ENCODE data around the gene DOCK8.

Gene DOCK8

DNA sequence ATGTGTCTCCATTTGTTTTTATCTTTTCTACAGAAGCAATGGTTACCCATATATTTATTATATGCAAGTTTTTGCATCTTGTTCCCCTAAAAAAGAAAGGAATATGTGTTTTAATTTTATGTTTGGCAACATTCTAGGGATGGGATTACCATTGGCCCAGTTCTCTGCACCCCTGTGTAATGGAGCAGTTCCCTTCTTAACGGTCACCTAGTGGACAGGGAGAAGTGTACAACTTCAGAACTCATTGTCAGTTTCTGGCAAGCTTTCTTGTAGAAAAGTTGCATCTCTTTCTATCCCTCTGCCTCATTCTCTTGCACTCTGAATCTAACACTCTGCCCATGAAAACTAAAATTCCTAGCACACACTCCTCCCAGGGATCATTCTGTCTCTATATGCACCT lies 78.2 kb downstream of the DOCK8 start:
- intact Hi-C loops (cut with micrococcal nuclease), result no loop called here
- Mint-ChIP-seq H3K4me3 (no peak overlapping the region), H3K4me1 (ENCODE audit: low read depth) (peaks cover 27% of the 10 kb centered on the region), H3K27ac (no peak overlapping the region), H3K36me3 (ENCODE audit: low read depth) (peaks cover 72% of the 10 kb centered on the region), H3K9me3 (no peaks in the 10 kb centered on the region), H3K27me3 (no peaks in the 10 kb centered on the region)

DNA sequence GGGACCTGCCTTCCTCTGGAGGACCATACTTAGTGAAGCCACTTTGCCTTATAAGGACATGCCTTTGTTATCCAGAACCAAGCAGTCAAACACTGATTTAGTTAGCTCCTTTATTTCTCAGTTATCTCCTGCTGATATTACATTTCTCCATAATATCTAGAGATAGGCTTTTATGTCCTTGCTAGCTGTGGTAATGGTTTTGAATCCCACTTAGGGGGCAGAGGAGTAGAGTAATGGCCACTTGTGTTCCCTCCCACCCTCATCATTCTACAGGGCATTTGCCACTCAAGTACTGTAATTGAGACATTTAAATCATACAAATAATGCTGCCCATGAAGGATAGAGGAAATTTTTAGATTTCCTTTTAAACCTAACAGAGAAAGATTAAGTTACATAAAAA lies 80.9 kb downstream of the DOCK8 start:
- Mint-ChIP-seq H3K9me3 (no peaks in the 10 kb centered on the region), H3K27ac (peak overlapping the region; percentile 83), H3K27me3 (no peaks in the 10 kb centered on the region), H3K4me1 (ENCODE audit: low read depth) (peaks cover 34% of the 10 kb centered on the region), H3K4me3 (no peak overlapping the region), H3K36me3 (ENCODE audit: low read depth) (peaks cover 63% of the 10 kb centered on the region)
- intact Hi-C loops (cut with micrococcal nuclease), result loop anchor here (2.0 kb wide), 1 partner anchor 15 kb away; no protein-coding TSS in a partner anchor

- no peaks in the 10 kb centered on the region for H3K27me3 Mint-ChIP-seq
- H3K4me1 Mint-ChIP-seq (ENCODE audit: low read depth), result peaks cover 34% of the 10 kb centered on the region
- intact Hi-C loops (cut with micrococcal nuclease), result loop anchor here (2.0 kb wide), 1 partner anchor 82 kb away; the partner anchor contains the start of gene DOCK8
- peaks cover 65% of the 10 kb centered on the region for H3K36me3 Mint-ChIP-seq (ENCODE audit: low read depth)
- no peaks in the 10 kb centered on the region for H3K9me3 Mint-ChIP-seq
- peak overlapping the region; percentile 55 for H3K4me3 Mint-ChIP-seq
- H3K27ac Mint-ChIP-seq, result peak overlapping the region; percentile 83
These were observed 81.7 kb downstream of the DOCK8 start for GRCh38 chr9:296411-296810.

DNA sequence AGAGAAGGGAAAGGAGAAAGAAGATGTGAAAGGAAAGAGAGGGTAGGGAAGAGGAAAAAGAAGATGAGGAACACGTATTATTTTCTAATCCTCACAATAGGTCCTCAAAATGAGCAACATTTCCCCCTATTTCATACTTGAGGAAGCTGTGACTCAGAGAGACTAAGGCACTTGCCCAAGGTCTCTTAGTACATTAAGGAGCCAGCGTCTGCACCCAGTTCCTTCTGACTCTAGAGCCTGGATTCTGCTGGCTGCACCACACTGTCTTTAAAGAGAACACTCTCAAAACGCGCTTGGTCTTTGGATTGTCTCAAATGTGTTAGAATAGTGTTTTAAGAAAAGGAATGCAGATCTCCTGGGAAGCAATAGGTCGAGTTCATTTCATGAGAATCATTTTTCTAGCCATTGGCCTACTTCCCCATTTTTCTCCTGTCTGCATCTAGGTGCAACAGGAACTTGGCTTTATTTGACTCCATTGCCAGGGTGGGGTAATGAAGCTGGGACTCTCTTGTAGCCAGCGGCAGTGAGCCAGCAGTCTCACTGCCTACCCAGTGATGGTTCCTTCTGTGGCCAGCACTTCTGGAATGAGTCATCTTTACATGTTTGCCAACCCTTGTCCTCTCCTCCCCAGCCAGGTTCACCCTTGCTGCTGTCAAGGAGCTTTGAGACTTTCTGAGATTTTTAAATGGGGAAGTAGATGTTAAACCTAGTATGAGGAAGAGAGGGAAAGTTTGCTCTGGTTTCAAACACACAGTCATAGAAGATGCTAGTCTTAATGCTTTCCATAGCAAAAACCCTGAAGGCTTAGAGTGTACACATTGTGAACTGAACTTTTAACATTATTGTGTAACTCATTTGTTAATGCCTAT lies 82.7 kb downstream of the DOCK8 start:
- Mint-ChIP-seq H3K4me3 (peak overlapping the region; percentile 55), H3K9me3 (no peaks in the 10 kb centered on the region), H3K27ac (peak overlapping the region; percentile 83), H3K27me3 (no peaks in the 10 kb centered on the region), H3K36me3 (ENCODE audit: low read depth) (peaks cover 70% of the 10 kb centered on the region), H3K4me1 (ENCODE audit: low read depth) (peaks cover 34% of the 10 kb centered on the region)
- intact Hi-C loops (cut with micrococcal nuclease), result loop anchor here (2.0 kb wide), 1 partner anchor 83 kb away; the partner anchor contains the start of gene DOCK8

DNA sequence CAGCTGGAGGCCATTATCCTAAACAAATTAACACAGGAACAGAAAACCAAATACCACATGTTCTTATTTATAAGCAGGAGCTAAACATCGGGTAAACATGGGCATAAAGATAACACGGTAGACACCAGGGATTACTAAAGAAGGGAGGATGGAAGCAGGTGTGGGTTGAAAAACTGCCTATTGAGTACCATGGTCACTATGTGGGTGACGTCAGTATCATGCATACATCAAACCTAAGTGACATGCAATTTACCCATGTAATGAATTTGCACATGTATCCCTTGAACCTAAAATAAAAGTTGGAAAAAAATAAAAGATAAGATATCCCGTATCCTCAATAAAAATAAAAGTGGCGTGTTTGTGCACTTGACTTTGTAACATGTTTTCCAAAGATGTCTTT lies 88.8 kb downstream of the DOCK8 start:
- no peaks in the 10 kb centered on the region for H3K27me3 Mint-ChIP-seq
- H3K36me3 Mint-ChIP-seq (ENCODE audit: low read depth), result peaks cover 91% of the 10 kb centered on the region
- no peaks in the 10 kb centered on the region for H3K9me3 Mint-ChIP-seq
- no peak overlapping the region for H3K4me3 Mint-ChIP-seq
- no peak overlapping the region for H3K27ac Mint-ChIP-seq
- peaks cover 1% of the 10 kb centered on the region for H3K4me1 Mint-ChIP-seq (ENCODE audit: low read depth)
- intact Hi-C loops (cut with micrococcal nuclease), result no loop called here

GRCh38 chr9:304106-304505 lies 89.4 kb downstream of the DOCK8 start:
- H3K4me3 Mint-ChIP-seq, result no peak overlapping the region
- intact Hi-C loops (cut with micrococcal nuclease), result no loop called here
- H3K36me3 Mint-ChIP-seq (ENCODE audit: low read depth), result peaks cover 94% of the 10 kb centered on the region
- H3K27me3 Mint-ChIP-seq, result no peaks in the 10 kb centered on the region
- no peaks in the 10 kb centered on the region for H3K4me1 Mint-ChIP-seq (ENCODE audit: low read depth)
- H3K9me3 Mint-ChIP-seq, result no peaks in the 10 kb centered on the region
- H3K27ac Mint-ChIP-seq, result no peak overlapping the region

- Mint-ChIP-seq H3K36me3 (ENCODE audit: low read depth) (peaks cover 88% of the 10 kb centered on the region), H3K9me3 (no peaks in the 10 kb centered on the region), H3K4me3 (no peak overlapping the region), H3K27me3 (no peaks in the 10 kb centered on the region), H3K27ac (no peak overlapping the region), H3K4me1 (ENCODE audit: low read depth) (no peaks in the 10 kb centered on the region)
- intact Hi-C loops (cut with micrococcal nuclease), result no loop called here
These were observed 90.0 kb downstream of the DOCK8 start for GRCh38 chr9:304519-305185.

DNA sequence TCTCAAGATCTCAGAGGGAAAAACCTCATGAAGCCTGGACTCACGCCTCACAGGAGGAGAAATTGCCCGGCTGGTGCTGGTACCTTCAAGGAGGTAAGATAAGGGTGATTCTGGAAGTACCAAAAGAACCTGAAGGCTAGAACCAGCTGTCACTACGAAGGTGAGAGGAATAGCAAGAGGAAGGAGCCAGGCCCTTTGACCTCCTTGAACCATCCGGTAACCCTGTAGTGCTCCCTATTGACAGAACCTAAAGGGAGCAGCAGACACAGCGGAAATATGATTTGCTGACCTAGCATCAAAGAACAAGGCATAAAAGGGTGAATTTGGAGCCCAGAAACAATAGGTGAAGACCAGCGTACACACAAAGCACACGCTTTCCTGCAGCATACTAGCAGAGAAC lies 92.2 kb downstream of the DOCK8 start:
- Mint-ChIP-seq H3K27me3 (no peaks in the 10 kb centered on the region), H3K9me3 (no peaks in the 10 kb centered on the region), H3K4me3 (no peak overlapping the region), H3K36me3 (ENCODE audit: low read depth) (peaks cover 79% of the 10 kb centered on the region), H3K4me1 (ENCODE audit: low read depth) (no peaks in the 10 kb centered on the region), H3K27ac (peak overlapping the region; percentile 26)
- intact Hi-C loops (cut with micrococcal nuclease), result no loop called here

DNA sequence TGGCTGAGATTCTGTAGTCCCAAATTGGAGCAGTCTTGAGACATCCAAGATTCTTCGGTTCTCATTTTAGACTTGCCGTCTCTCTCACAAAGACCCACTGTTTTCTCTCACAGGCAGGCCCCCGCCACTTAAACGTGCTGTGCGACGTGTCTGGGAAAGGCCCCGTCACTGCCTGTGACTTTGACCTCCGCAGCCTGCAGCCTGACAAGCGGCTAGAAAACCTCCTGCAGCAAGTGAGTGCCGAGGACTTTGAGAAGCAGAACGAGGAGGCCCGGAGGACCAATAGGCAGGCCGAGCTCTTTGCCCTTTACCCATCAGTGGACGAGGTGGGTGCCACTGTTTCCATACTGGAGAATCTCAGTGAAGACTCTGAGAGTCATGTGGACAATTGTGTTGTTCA lies 97.2 kb downstream of the DOCK8 start:
- Mint-ChIP-seq H3K27me3 (no peaks in the 10 kb centered on the region), H3K27ac (no peak overlapping the region), H3K9me3 (no peaks in the 10 kb centered on the region), H3K4me3 (no peak overlapping the region), H3K36me3 (ENCODE audit: low read depth) (peaks cover 78% of the 10 kb centered on the region), H3K4me1 (ENCODE audit: low read depth) (no peaks in the 10 kb centered on the region)
- intact Hi-C loops (cut with micrococcal nuclease), result no loop called here

DNA sequence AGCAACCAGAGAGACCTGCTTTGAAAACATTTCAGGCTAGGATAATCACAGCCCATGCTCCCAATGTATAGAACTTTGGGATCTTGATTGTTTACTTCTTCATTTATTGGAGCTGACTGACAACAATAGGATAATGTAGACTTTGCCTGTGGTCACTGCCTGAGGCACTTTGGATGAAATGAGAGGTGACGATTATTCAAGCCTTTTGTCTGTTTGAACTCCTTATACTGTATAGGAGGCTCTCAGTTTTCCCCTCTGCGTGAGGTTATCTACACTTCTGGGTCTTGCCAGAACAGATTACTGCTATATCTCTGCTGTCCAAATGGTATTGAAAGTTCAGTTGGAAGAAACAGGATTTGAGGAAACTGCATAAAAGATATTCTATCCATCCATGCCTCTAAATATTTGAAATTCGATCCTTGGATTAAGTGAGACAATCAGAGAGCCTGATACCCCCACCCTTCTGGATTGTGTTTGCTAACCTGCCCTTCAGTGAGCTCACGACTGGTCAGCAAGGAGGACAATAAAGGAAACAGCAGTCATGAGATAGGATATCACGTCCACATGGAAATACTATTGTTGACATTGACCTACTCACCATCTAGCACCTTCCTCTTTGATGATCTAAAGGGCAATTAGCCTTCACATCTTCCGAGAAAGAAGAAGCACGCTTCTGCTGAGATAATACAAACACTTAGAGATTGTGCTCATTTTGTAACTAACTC lies 98.1 kb downstream of the DOCK8 start:
- Mint-ChIP-seq H3K27ac (no peak overlapping the region), H3K4me1 (ENCODE audit: low read depth) (no peaks in the 10 kb centered on the region), H3K27me3 (no peaks in the 10 kb centered on the region), H3K9me3 (no peaks in the 10 kb centered on the region), H3K36me3 (ENCODE audit: low read depth) (peaks cover 78% of the 10 kb centered on the region), H3K4me3 (no peak overlapping the region)
- intact Hi-C loops (cut with micrococcal nuclease), result no loop called here

- Mint-ChIP-seq H3K27ac (no peak overlapping the region), H3K4me3 (no peak overlapping the region), H3K36me3 (ENCODE audit: low read depth) (peaks cover 79% of the 10 kb centered on the region), H3K27me3 (no peaks in the 10 kb centered on the region), H3K9me3 (no peaks in the 10 kb centered on the region), H3K4me1 (ENCODE audit: low read depth) (no peaks in the 10 kb centered on the region)
- intact Hi-C loops (cut with micrococcal nuclease), result no loop called here
These were observed 101.8 kb downstream of the DOCK8 start for GRCh38 chr9:316382-316965.

- Mint-ChIP-seq H3K4me3 (no peak overlapping the region), H3K9me3 (no peaks in the 10 kb centered on the region), H3K27ac (no peak overlapping the region), H3K36me3 (ENCODE audit: low read depth) (peaks cover 68% of the 10 kb centered on the region), H3K27me3 (no peaks in the 10 kb centered on the region), H3K4me1 (ENCODE audit: low read depth) (no peaks in the 10 kb centered on the region)
- intact Hi-C loops (cut with micrococcal nuclease), result no loop called here
These were observed 104.0 kb downstream of the DOCK8 start for GRCh38 chr9:318646-319045.

- Mint-ChIP-seq H3K27me3 (no peaks in the 10 kb centered on the region), H3K27ac (no peak overlapping the region), H3K4me3 (no peak overlapping the region), H3K9me3 (no peaks in the 10 kb centered on the region), H3K36me3 (ENCODE audit: low read depth) (peaks cover 74% of the 10 kb centered on the region), H3K4me1 (ENCODE audit: low read depth) (no peaks in the 10 kb centered on the region)
- intact Hi-C loops (cut with micrococcal nuclease), result no loop called here
These were observed 110.3 kb downstream of the DOCK8 start for GRCh38 chr9:324971-325370.

DNA sequence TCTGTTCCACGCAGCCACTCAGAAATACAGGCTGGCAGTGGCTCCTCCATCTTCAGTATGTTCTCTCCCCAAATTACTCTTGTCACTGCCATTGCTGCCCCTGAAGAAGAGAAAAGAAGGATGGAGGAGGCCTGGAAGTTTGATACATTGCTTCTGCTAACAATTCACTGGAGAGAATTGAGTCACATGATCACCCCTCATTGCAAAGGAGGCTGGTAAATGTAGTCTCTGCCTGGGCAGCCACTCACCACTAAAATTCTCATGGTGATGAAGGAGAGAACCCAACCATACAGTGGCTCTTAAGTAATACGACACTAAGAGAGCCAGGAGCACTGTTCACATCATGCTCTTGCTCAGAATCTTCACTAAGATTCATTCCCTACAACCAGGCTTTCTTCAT lies 112.0 kb downstream of the DOCK8 start:
- Mint-ChIP-seq H3K36me3 (ENCODE audit: low read depth) (peaks cover 91% of the 10 kb centered on the region), H3K4me3 (no peak overlapping the region), H3K27ac (no peak overlapping the region), H3K9me3 (no peaks in the 10 kb centered on the region), H3K4me1 (ENCODE audit: low read depth) (no peaks in the 10 kb centered on the region), H3K27me3 (no peaks in the 10 kb centered on the region)
- intact Hi-C loops (cut with micrococcal nuclease), result no loop called here

All from dendritic cell treated with granulocyte-macrophage colony-stimulating factor and Interleukin-4, amounts not matched to agents 40 ng/mL and 50 ng/mL, for 4 days (primary cell).